SU-DHL-6 (cell line): Measurements from ENCODE around the gene HOXC5.

Experiments
- EZH2phosphoT487 ChIP-seq: fragments of 200-600 bp; sonication (generic), shearing (Covaris generic); conservative IDR thresholded peaks from 2 replicates; pipeline ENCODE4 v1.6.1; 2018; ENCODE audit warnings: mild to moderate bottlenecking, antibody characterized with exemption, low read length, moderate library complexity, mixed read lengths
- TF ChIP-seq, protein P1 (sequence below): fragments of 200-600 bp; sonication (generic); IDR thresholded peaks from one replicate; pipeline ENCODE4 v1.5.1; 2017; ENCODE audit warnings: antibody characterized with exemption, mild to moderate bottlenecking, low read length, moderate library complexity; ENCODE audit not compliant: insufficient read depth, poor library complexity, severe bottlenecking

DNA sequence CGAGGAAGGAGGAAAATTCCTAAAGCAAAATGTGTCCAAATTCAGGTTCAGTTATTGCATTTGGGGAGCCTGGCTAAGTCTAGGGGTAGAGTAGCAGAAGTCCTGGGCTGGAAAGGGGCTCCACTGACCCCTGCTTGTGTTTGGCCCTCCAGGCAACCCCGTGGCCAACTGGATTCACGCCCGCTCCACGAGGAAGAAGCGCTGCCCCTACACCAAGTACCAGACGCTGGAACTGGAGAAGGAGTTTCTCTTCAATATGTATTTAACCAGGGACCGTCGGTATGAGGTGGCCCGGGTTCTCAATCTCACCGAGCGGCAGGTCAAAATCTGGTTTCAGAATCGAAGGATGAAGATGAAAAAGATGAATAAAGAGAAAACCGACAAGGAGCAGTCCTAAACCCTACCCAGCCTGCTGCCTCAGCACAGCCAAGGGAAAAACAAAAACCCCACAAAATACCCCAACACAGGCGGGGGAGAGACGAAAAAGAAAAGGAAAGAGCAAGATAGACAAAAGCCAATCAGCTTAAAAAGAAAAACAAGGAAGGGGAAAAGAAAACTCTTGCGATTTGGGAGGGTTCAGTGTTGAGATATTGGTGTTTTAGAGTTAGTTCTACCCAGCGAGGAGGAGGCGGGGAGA lies 30.5 kb upstream of the HOXC5 start:
- TF ChIP-seq, protein P1, sequence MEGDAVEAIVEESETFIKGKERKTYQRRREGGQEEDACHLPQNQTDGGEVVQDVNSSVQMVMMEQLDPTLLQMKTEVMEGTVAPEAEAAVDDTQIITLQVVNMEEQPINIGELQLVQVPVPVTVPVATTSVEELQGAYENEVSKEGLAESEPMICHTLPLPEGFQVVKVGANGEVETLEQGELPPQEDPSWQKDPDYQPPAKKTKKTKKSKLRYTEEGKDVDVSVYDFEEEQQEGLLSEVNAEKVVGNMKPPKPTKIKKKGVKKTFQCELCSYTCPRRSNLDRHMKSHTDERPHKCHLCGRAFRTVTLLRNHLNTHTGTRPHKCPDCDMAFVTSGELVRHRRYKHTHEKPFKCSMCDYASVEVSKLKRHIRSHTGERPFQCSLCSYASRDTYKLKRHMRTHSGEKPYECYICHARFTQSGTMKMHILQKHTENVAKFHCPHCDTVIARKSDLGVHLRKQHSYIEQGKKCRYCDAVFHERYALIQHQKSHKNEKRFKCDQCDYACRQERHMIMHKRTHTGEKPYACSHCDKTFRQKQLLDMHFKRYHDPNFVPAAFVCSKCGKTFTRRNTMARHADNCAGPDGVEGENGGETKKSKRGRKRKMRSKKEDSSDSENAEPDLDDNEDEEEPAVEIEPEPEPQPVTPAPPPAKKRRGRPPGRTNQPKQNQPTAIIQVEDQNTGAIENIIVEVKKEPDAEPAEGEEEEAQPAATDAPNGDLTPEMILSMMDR = no peak
- TF ChIP-seq EZH2phosphoT487 = no peak
